GM12801 (cell line): ENCODE measurements around the gene C11orf21.

Source experiments
- CTCF ChIP-seq: IDR thresholded peaks from one replicate; pipeline ENCODE4 v1.5.1; 2011; ENCODE audit warnings: control low read depth; ENCODE audit not compliant: insufficient read length; ENCODE audit errors: extremely low read depth

Gene C11orf21

GRCh38 chr11:2263724-2264360 lies 37.9 kb downstream of the C11orf21 start:
- no peak for TF ChIP-seq CTCF

- TF ChIP-seq CTCF = no peak
These were observed 38.6 kb downstream of the C11orf21 start for GRCh38 chr11:2263071-2263565.

GRCh38 chr11:2262301-2263070 lies 39.2 kb downstream of the C11orf21 start:
- TF ChIP-seq CTCF = no peak

- TF ChIP-seq CTCF = no peak
These were observed 40.1 kb downstream of the C11orf21 start for GRCh38 chr11:2261436-2262230.

- no peak for TF ChIP-seq CTCF
These were observed 41.0 kb downstream of the C11orf21 start for GRCh38 chr11:2260491-2261364.

GRCh38 chr11:2259897-2260451 lies 41.7 kb downstream of the C11orf21 start:
- TF ChIP-seq CTCF = no peak
